WTC11 (cell line): ENCODE measurements around the gene HHAT. TPM values are rescaled to one million over a fixed set of nuclear protein-coding genes. Genes with fewer than 3 reads are reported as not detected.

Source experiments
- ATAC-seq: fragments of 200-7000 bp; cut with Tn5 transposase; 2 replicates; pipeline ENCODE4 v1.10.0; 2021; ENCODE audit warnings: mild to moderate bottlenecking, moderate library complexity
- CTCF ChIA-PET: fragments of 300-600 bp; sonication (Branson Sonifier 250); formaldehyde crosslinking; loops from one replicate; lab custom pipeline; 2021; ENCODE audit warnings: antibody characterized with exemption; lab: Charles Lee
- POLR2A ChIA-PET: fragments of 350-600 bp; sonication (Branson Sonifier 250); formaldehyde crosslinking; loops from one replicate; lab custom pipeline; 2021; ENCODE audit warnings: antibody characterized with exemption; lab: Charles Lee
- DNase-seq: peaks from one replicate; pipeline ENCODE4 v3.0.0; 2021; ENCODE audit warnings: low spot score
- H3K27ac Mint-ChIP-seq: 2 replicates; pipeline ENCODE4 v1.8.0; 2021; ENCODE audit warnings: mixed read lengths
- H3K27me3 Mint-ChIP-seq: 2 replicates; pipeline ENCODE4 v1.8.0; 2021; ENCODE audit warnings: low read depth, mild to moderate bottlenecking, moderate library complexity, mixed read lengths
- H3K36me3 Mint-ChIP-seq: 2 replicates; pipeline ENCODE4 v1.8.0; 2021; ENCODE audit warnings: mixed read lengths
- H3K4me1 Mint-ChIP-seq: 2 replicates; pipeline ENCODE4 v1.8.0; 2022; ENCODE audit warnings: mixed read lengths
- H3K4me3 Mint-ChIP-seq: 2 replicates; pipeline ENCODE4 v1.8.0; 2021; ENCODE audit warnings: mild to moderate bottlenecking, moderate library complexity, mixed read lengths
- H3K9me3 Mint-ChIP-seq: 2 replicates; pipeline ENCODE4 v1.8.0; 2021; ENCODE audit warnings: mixed read lengths
- ATF3 ChIP-seq: sonication (generic); formaldehyde crosslinking; conservative IDR thresholded peaks from 2 replicates; pipeline ENCODE4 v1.8.1; 2022; ENCODE audit warnings: mild to moderate bottlenecking, missing genetic modification reagents
- E2F5 ChIP-seq: sonication (generic); formaldehyde crosslinking; IDR thresholded peaks from 2 replicates; pipeline ENCODE4 v1.8.1; 2022; ENCODE audit warnings: mild to moderate bottlenecking, moderate library complexity, missing genetic modification reagents
- FOXP1 ChIP-seq: sonication (generic); formaldehyde crosslinking; IDR thresholded peaks from 2 replicates; pipeline ENCODE4 v1.8.0; 2022; ENCODE audit warnings: missing genetic modification reagents, mild to moderate bottlenecking, moderate library complexity, borderline replicate concordance
- IRF2 ChIP-seq: sonication (generic); formaldehyde crosslinking; IDR thresholded peaks from 2 replicates; pipeline ENCODE4 v1.8.0; 2022; ENCODE audit warnings: low read depth, missing genetic modification reagents, borderline replicate concordance
- JUN ChIP-seq: sonication (generic); formaldehyde crosslinking; IDR thresholded peaks from 2 replicates; pipeline ENCODE4 v1.8.0; 2023; ENCODE audit warnings: mild to moderate bottlenecking, missing genetic modification reagents
- KAT7 ChIP-seq: sonication (generic); formaldehyde crosslinking; IDR thresholded peaks from 2 replicates; pipeline ENCODE4 v1.8.1; 2023; ENCODE audit warnings: missing genetic modification reagents, mild to moderate bottlenecking, borderline replicate concordance
- NFATC4 ChIP-seq: fragments of 250-450 bp; sonication (Bioruptor Pico); IDR thresholded peaks from 2 replicates; pipeline ENCODE4 v1.9.0; 2021; ENCODE audit warnings: mild to moderate bottlenecking
- NR2C2 ChIP-seq: sonication (generic); formaldehyde crosslinking; IDR thresholded peaks from 2 replicates; pipeline ENCODE4 v1.8.0; 2022; ENCODE audit warnings: mild to moderate bottlenecking, missing genetic modification reagents
- SMAD3 ChIP-seq: sonication (generic); formaldehyde crosslinking; IDR thresholded peaks from 2 replicates; pipeline ENCODE4 v1.8.0; 2022; ENCODE audit warnings: missing genetic modification reagents, mild to moderate bottlenecking, borderline replicate concordance
- SP1 ChIP-seq: sonication (generic); formaldehyde crosslinking; conservative IDR thresholded peaks from 2 replicates; pipeline ENCODE4 v1.8.1; 2022; ENCODE audit warnings: missing genetic modification reagents
- TCF7 ChIP-seq: sonication (generic); formaldehyde crosslinking; IDR thresholded peaks from 2 replicates; pipeline ENCODE4 v1.8.0; 2022; ENCODE audit warnings: mild to moderate bottlenecking, low read depth, missing genetic modification reagents, moderate library complexity
- TP53 ChIP-seq: sonication (generic); formaldehyde crosslinking; IDR thresholded peaks from 2 replicates; pipeline ENCODE4 v1.8.1; 2023; ENCODE audit warnings: mild to moderate bottlenecking, missing genetic modification reagents
- ZNF121 ChIP-seq: sonication (generic); formaldehyde crosslinking; IDR thresholded peaks from 2 replicates; pipeline ENCODE4 v1.8.0; 2023; ENCODE audit warnings: missing genetic modification reagents
- ZNF263 ChIP-seq: sonication (generic); formaldehyde crosslinking; IDR thresholded peaks from 2 replicates; pipeline ENCODE4 v1.8.1; 2022; ENCODE audit warnings: low read depth, mild to moderate bottlenecking, moderate library complexity, missing genetic modification reagents
- ZNF317 ChIP-seq: sonication (generic); formaldehyde crosslinking; IDR thresholded peaks from 2 replicates; pipeline ENCODE4 v1.8.1; 2023; ENCODE audit warnings: low read depth, mild to moderate bottlenecking, moderate library complexity, missing genetic modification reagents, borderline replicate concordance
- total RNA-seq: library from RNA; stranded (reverse); gene quantifications from 3 replicates; pipeline ENCODE4 v1.2.3, GENCODE V29; 2021
- TF ChIP-seq, protein P1 (sequence below): sonication (generic); formaldehyde crosslinking; IDR thresholded peaks from 2 replicates; pipeline ENCODE4 v1.8.0; 2023; ENCODE audit warnings: mild to moderate bottlenecking, missing genetic modification reagents
- TF ChIP-seq, protein P2 (sequence below): sonication (generic); formaldehyde crosslinking; IDR thresholded peaks from 2 replicates; pipeline ENCODE4 v1.8.1; 2023; ENCODE audit warnings: mild to moderate bottlenecking, missing genetic modification reagents, borderline replicate concordance
- TF ChIP-seq, protein P3 (sequence below): sonication (generic); formaldehyde crosslinking; IDR thresholded peaks from 2 replicates; pipeline ENCODE4 v1.8.0; 2022; ENCODE audit warnings: mild to moderate bottlenecking, missing genetic modification reagents

Gene HHAT
- total RNA-seq, 1 experiment from 2014 or later = 0.39 TPM

DNA sequence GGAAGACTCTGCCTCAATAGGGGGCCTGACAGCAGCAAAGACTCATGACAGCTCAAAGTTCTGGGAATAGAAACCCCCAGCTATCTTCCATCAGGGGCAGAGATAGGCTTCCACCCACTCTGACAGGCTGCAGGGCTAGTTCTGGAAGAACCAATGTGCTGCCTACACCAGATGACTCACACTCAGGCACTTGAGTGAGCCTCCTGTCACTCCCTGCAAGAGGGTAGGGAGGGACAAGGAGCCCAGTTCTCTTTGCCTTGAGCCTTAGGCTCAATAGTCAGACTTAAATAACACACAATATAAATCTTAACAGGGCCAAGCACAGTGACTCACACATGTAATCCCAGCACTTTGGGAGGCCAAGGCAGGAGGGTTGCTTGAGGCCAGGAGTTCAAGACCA lies 386.4 kb downstream of the HHAT start (continued):
- TF ChIP-seq FOXP1 (CRISPR knock-in tag) (no peak), ZNF121 (CRISPR knock-in tag) (no peak), TP53 (no peak), ZNF317 (CRISPR knock-in tag) (no peak), NFATC4 (CRISPR knock-in tag) (no peak), ZNF263 (no peak), JUN (CRISPR knock-in tag) (no peak), ATF3 (CRISPR knock-in tag) (no peak)
- TF ChIP-seq, protein P1, sequence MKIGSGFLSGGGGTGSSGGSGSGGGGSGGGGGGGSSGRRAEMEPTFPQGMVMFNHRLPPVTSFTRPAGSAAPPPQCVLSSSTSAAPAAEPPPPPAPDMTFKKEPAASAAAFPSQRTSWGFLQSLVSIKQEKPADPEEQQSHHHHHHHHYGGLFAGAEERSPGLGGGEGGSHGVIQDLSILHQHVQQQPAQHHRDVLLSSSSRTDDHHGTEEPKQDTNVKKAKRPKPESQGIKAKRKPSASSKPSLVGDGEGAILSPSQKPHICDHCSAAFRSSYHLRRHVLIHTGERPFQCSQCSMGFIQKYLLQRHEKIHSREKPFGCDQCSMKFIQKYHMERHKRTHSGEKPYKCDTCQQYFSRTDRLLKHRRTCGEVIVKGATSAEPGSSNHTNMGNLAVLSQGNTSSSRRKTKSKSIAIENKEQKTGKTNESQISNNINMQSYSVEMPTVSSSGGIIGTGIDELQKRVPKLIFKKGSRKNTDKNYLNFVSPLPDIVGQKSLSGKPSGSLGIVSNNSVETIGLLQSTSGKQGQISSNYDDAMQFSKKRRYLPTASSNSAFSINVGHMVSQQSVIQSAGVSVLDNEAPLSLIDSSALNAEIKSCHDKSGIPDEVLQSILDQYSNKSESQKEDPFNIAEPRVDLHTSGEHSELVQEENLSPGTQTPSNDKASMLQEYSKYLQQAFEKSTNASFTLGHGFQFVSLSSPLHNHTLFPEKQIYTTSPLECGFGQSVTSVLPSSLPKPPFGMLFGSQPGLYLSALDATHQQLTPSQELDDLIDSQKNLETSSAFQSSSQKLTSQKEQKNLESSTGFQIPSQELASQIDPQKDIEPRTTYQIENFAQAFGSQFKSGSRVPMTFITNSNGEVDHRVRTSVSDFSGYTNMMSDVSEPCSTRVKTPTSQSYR (CRISPR knock-in tag) = no peak
- TF ChIP-seq, protein P2, sequence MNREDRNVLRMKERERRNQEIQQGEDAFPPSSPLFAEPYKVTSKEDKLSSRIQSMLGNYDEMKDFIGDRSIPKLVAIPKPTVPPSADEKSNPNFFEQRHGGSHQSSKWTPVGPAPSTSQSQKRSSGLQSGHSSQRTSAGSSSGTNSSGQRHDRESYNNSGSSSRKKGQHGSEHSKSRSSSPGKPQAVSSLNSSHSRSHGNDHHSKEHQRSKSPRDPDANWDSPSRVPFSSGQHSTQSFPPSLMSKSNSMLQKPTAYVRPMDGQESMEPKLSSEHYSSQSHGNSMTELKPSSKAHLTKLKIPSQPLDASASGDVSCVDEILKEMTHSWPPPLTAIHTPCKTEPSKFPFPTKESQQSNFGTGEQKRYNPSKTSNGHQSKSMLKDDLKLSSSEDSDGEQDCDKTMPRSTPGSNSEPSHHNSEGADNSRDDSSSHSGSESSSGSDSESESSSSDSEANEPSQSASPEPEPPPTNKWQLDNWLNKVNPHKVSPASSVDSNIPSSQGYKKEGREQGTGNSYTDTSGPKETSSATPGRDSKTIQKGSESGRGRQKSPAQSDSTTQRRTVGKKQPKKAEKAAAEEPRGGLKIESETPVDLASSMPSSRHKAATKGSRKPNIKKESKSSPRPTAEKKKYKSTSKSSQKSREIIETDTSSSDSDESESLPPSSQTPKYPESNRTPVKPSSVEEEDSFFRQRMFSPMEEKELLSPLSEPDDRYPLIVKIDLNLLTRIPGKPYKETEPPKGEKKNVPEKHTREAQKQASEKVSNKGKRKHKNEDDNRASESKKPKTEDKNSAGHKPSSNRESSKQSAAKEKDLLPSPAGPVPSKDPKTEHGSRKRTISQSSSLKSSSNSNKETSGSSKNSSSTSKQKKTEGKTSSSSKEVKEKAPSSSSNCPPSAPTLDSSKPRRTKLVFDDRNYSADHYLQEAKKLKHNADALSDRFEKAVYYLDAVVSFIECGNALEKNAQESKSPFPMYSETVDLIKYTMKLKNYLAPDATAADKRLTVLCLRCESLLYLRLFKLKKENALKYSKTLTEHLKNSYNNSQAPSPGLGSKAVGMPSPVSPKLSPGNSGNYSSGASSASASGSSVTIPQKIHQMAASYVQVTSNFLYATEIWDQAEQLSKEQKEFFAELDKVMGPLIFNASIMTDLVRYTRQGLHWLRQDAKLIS = no peak
- TF ChIP-seq, all 79 proteins: peak for 0

- DNase-seq = no peak
- H3K9me3 Mint-ChIP-seq = no peaks in the 10 kb centered on the region
- no peak for TF ChIP-seq IRF2 (CRISPR knock-in tag)
- TF ChIP-seq KAT7 (CRISPR knock-in tag) = no peak
- TF ChIP-seq SMAD3 (CRISPR knock-in tag) = no peak
- no peak for TF ChIP-seq NR2C2
- TF ChIP-seq, protein P3, sequence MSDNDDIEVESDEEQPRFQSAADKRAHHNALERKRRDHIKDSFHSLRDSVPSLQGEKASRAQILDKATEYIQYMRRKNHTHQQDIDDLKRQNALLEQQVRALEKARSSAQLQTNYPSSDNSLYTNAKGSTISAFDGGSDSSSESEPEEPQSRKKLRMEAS (CRISPR knock-in tag) = no peak
- no peak for TF ChIP-seq TCF7 (CRISPR knock-in tag)
- no peak for TF ChIP-seq E2F5 (CRISPR knock-in tag)
- TF ChIP-seq, protein P2 = no peak
- no peak for TF ChIP-seq SP1
- TF ChIP-seq ZNF317 (CRISPR knock-in tag) = no peak
- TF ChIP-seq, all 79 proteins: peak for 0
- ATAC-seq = no peak
- ChIA-PET CTCF (no interaction called here), POLR2A (no interaction called here)
- Mint-ChIP-seq H3K4me3 (no peak overlapping the region), H3K4me1 (0 out of 2 replicates have a peak, but pooled peaks cover 2% of the 10 kb centered on the region), H3K36me3 (no peaks in the 10 kb centered on the region), H3K27ac (no peak overlapping the region), H3K27me3 (no peaks in the 10 kb centered on the region)
Measured at GRCh38 chr1:210722410-210723081, 393.8 kb downstream of the HHAT start.
